HG02970 (cell line): ENCODE data around the gene SETMAR.
"Not testable (repeated sequence)": the region's sequence is repeated elsewhere in the genome, so short reads cannot be mapped to it uniquely, and the experiment has no call there.

Experiments used
- ATAC-seq: cut with Tn5 transposase; IDR thresholded peaks from one replicate; pipeline ENCODE4 v1.9.1; 2021; ENCODE audit warnings: mild to moderate bottlenecking, moderate library complexity, moderate number of reproducible peaks; ENCODE audit not compliant: unreplicated experiment, low FRiP score

SETMAR gene

DNA sequence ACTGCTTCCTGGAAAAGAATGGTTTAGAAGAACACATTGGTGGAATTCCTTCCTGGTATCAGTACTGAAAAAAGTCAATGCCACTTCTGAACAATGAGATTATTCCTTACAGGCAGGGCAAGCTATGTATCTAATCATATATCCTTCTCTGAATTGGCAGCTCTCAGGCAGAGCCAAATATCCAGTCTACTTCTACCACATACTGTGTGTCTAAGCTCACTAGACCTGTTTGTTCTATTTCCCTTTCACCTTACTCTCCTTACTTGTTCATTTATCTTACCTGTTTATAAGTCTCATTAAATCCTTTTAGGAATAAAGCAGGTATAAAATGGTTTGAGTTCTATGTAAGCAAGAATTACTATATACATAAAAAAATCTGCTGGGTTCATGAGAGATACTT lies 8.3 kb downstream of the SETMAR start:
- ATAC-seq, result no peak

DNA sequence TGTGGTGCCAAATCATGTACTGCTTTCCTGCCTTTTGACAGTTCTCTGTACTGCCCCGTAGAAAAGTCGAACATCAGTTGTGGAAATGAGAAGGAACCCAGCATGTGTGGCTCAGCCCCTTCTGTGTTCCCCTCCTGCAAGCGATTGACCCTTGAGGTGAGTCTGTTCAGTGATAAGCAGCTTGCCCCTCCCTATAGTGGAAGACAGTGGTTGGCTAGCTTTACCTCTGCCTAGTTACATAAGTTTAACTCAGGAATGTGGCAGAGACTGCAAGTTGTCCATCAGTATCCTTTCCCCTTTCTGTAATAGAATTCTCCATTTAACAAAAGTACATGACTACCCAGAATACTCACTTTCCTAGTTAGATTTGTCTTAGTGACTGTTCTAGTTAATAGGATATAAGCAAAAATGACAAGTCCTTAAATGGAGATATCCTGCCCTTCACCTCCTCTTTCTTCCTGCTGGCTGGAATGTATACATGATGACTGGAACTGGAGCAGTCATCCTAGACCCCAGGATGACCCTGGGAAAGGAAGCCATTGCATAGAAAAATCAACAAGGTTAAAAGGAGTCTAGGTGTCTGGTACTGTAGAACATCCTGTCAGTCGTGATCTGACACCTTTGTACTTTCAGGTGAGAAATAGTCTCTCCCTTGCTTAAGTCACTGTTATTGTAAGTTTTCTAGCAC lies 10.6 kb downstream of the SETMAR start:
- no peak for ATAC-seq

DNA sequence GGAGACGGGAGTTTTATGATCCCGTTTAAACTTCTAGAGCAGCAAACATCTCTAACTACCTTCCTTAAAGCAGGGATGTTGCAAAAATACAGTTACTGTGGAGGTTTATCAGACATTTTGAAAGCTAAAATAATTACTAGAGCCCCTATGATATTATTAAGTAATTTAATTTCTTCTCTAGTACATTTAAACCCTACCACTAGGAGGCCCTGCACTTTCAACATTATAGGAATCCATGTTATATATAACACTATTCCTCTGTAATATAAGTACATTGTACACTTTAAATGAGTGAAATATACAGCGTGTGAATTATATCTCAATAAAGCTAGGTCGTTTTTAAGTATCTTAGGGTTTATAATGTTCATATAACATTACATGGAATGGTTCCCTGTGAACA lies 11.5 kb downstream of the SETMAR start:
- no peak for ATAC-seq

DNA sequence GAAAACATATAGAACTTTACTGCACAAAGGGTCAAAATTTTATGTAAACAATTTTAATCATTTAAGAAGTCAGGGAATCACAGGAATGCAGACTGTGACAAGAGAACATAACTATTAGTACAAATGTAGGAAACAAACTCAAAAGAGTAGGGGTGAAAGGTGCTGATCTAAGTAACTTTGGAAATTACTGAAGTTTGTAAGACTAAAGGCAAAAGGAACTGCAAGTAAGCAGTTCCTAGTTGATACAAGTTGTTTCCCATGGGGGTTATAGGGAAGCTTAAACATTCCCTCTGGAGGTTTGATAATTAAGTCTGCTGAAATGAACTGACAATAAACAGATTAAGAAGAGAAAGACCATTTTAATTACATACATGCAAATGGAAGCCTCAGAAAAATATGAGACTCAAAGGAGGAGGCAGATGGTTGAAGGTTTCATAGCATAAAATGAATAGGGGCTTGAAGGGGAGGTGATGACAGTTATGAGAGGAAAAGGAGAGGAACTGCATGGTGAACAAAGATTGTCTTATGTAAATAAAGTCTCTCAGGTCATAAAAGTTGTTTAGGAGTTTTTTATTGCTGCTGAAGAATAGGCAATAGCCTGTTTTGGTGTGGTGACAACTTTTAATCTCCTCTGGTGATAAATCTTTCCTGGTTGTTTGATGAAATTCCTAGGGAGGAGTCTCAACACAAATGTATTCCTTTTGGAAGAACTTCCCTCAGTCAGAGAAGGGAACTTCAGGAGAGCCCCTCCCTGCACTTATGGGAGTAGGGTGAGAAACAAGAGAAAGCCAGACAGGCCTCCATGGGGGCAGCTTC lies 17.1 kb downstream of the SETMAR start:
- ATAC-seq, result no peak

DNA sequence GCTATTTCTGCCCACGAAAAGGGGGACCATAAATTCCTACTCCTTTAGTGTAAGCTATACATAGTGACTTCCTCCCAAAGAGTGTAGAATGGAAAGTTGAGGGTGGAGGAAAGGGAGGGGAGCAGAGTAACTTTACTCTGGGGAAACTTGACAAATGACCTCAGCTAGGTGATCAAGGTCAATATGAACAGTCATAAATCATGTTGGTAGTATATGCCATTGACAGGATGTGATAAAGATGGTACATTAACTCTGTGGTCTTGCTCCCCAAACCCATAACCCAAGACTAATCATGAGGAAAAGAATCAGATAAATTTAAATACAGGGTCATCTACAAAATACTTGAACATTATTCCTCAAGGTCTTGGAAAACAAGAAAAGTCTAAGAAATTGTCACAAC lies 18.6 kb downstream of the SETMAR start:
- no peak for ATAC-seq

GRCh38 chr3:4322635-4323034 lies 19.5 kb downstream of the SETMAR start:
- ATAC-seq, result no peak

DNA sequence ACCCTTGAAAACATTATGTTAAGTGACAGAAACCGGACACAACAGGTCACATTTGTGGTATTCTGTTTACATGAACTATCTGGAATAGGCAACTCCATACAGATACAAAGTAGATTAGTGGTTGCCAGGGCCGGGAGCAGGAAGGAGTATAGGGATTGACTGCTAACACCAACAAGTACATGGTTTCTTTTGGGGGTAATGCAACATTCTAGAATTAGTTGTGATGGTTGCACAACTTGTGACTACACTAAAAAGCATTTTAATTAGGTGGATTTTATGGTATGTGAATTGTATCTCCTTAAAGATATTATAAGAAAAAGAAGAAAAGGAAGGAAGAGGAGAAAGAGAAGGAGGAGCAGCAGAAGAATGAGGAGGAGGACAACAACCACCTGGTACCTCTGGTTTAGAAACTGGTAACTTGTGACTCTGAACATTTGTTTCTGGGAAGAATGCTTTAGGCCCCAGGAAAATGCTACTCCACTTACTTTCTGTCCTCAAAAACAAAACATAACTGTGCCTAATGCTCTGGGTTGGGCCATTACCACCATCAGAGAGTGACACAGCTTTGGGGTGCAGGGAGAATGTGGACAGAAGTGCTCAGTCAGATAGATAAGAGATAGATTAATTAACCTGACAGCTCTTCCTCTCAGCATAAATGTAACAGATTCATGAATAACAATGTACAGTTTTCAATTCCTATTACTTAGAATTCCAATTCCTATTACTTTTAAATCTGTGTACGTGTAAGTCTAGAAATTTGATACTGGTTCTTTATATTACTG lies 20.3 kb downstream of the SETMAR start:
- no peak for ATAC-seq

GRCh38 chr3:4326868-4327267 lies 23.7 kb downstream of the SETMAR start:
- no peak for ATAC-seq

GRCh38 chr3:4329806-4330205 lies 26.6 kb downstream of the SETMAR start:
- not testable (repeated sequence) for ATAC-seq

DNA sequence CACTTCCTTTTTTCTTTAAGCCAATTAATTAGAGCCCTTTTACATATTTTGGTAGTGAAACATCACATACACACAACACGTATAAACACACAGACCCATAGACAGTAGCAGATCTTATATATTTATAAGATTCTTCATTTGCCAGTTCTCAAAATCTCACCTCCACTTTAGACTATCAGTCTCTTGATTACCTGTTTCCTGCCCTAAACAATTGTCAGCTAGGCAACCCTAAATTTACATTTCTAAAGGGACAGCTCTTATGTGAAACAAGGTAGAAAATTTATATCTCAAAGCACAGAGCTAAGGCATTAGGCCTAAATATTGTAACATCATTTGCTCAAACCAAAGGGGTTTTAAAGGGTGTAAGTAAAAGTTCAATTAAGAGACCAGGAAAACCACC lies 28.9 kb downstream of the SETMAR start:
- no peak for ATAC-seq

GRCh38 chr3:4332574-4332973 lies 29.4 kb downstream of the SETMAR start:
- no peak for ATAC-seq

DNA sequence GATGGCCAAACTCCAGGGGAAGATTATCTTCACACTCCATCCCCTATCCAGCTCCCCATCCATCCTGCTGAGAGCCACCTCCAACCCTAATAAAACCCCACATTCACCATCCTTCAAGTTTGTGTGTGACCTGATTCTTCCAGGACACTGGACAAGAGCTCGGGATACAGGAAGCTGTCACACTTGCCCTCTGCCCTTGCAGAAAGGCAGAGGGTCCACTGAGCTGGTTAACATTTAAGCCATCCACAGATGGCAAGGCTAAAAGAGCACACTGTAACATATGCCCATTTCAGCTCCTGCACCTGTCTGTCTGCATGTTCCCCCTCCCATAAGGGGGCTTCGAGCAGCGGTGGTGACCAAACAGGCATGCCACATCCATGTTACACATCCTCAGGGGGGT lies 29.8 kb downstream of the SETMAR start:
- ATAC-seq, result no peak

GRCh38 chr3:4334548-4334947 lies 31.4 kb downstream of the SETMAR start:
- no peak for ATAC-seq

DNA sequence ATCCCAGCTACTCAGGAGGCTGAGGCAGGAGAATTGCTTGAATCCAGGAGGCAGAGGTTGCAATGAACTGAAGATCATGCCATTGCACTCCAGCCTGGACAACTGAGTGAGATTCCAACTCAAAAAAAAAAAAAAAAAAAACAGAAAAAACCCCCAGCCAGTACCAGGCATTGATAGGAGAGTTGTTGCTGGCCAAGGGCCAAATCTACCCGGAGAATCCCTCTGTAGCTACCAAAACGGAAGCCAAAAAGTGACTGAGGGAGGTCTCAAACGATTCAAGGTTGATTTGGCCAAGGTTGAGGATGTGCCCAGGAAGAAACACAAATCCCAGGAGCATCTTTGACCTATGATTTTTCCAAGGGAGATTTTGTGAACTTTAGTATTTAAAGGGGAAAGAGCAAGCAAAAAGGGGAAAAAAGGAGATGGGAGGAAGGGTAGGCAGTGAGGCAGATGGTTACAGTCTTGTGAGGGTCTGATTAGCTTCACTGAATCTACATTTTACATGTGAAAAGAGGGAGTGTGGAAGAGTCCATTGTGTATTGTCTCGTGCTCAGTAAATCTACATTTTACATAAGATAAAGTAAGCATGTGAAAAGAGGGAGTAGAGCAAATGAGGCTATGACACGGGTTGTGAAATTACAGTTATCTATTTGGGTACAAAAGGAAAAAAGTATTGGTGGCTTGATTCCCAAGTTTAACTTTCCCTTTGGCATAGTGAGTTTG lies 32.8 kb downstream of the SETMAR start:
- ATAC-seq, result no peak

GRCh38 chr3:4336850-4337546 lies 33.8 kb downstream of the SETMAR start:
- no peak for ATAC-seq

DNA sequence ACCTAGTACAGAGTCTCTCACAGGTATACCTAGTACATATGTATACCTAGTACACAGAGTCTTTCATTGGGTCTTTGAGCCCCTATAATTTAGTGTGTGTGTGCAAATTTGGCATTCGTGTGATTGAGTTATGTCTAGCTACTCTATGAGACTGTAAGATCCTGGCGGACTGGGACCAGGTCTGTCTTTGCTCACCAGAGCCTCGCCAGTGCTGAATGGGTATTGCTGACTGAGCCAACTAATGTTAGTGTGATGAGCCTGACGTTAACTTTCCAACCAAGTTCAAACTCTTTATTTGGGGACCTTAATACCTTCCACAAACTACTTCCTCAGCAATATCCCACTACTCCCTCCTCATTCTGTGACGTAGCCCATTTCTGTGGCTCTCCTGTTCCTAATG lies 35.6 kb downstream of the SETMAR start:
- ATAC-seq, result no peak

GRCh38 chr3:4340077-4340410 lies 36.9 kb downstream of the SETMAR start:
- no peak for ATAC-seq

- ATAC-seq, result no peak
Measured at GRCh38 chr3:4340411-4341335, 37.5 kb downstream of the SETMAR start.

DNA sequence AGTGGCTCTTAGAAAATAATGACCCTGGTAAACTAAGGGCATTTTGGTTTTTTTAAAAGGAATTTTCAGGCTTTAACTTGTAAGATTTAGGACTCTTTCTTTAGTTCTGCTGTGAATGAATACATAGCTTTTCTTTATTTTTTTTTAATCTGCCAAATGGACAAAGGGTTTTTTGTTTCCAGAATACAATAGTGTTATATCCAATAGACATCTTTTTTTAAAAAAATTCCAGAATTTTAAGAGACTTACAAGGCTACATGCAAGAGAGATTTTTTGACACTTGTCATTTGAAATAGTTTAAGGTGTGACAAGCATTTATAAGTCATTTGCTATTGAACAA lies 38.1 kb downstream of the SETMAR start:
- no peak for ATAC-seq
